ENCODE data around the gene TRAPPC3L. TPM values are rescaled to one million over a fixed set of nuclear protein-coding genes. Genes with fewer than 3 reads are reported as not detected.
A peak's percentile ranks its signal among the peaks of the same experiment; 100 is the strongest.

TRAPPC3L gene
- total and polyA plus RNA-seq, 4 donors, result 0.36 to 1.8 (median 0.54) TPM

DNA sequence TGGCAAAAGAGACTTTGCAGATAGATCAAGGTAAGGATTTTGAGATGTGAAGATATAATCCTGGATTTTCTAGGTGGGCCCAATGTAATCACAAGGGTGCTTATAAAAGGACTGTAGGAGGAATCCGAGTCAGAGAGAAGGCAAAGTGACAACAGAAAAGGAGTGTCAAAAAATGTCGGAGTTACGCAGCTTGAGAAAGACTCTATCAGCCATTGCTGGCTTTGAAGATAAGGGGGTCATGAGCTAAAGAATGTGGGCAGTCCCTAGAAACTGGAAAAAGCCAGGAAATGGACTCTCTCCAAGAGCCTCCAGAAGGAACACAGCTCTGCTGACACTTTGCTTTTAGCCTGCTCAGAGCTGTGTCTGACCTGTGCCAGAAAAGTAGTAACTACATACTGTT, 17.1 kb upstream of the TRAPPC3L start:
- Histone ChIP-seq H3K4me3 (ENCODE audit: low read length in 2 of 2) (no peak overlapping the region), H3K36me3 (ENCODE audit: control insufficient read depth in 1 of 2, insufficient read depth in 2 of 2, low read length in 1 of 2) (no peaks in the 10 kb centered on the region), H3K27ac (ENCODE audit: low read depth in 1 of 2, low read length in 2 of 2) (no peak overlapping the region), H3K9me3 (ENCODE audit: control insufficient read depth, low read length) (no peaks in the 10 kb centered on the region), H3K4me1 (ENCODE audit: control insufficient read depth in 1 of 2, insufficient read depth in 2 of 2, low read length in 2 of 2) (no peaks in the 10 kb centered on the region), H3K27me3 (ENCODE audit: control insufficient read depth in 1 of 2, insufficient read depth in 2 of 2, low read length in 1 of 2) (no peaks in the 10 kb centered on the region)
- DNase-seq (no peak), ATAC-seq (ENCODE audit: low FRiP score) (no peak)
- intact Hi-C loops (cut with DNase I), result loop anchor here (10.0 kb wide), 1 partner anchor 278 kb away; no protein-coding TSS in a partner anchor
- WGBS, 2 donors, result 53 to 59% methylated on average over 3 of the region's 3 CpGs

DNA sequence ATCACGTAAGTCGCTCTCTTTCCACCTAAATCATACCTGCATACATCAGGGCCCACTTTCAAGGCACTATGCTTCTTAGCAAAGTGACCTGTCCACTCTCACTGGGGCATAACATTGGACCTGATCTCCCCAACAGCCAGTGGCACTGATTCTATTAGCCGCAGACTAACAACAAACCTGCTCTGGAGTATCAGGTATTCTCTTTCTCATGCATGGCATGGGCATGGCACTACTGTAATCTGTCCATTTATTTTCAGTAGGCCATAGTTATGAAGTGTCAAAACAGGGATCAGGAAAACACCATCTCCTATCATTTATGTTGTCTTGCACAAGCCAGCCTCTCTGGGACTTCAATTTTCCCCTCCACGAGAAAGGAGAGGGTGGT, 16.5 kb upstream of the TRAPPC3L start:
- no peak overlapping the region for H3K4me3 ChIP-seq (ENCODE audit: low read length in 2 of 2)
- H3K9me3 ChIP-seq (ENCODE audit: control insufficient read depth, low read length), result no peaks in the 10 kb centered on the region
- H3K27ac ChIP-seq (ENCODE audit: low read depth in 1 of 2, low read length in 2 of 2), result no peak overlapping the region
- H3K4me1 ChIP-seq (ENCODE audit: control insufficient read depth in 1 of 2, insufficient read depth in 2 of 2, low read length in 2 of 2), result no peaks in the 10 kb centered on the region
- 88 to 91% methylated on average over 4 of the region's 4 CpGs for WGBS, 2 donors
- no peak for DNase-seq
- H3K27me3 ChIP-seq (ENCODE audit: control insufficient read depth in 1 of 2, insufficient read depth in 2 of 2, low read length in 1 of 2), result no peaks in the 10 kb centered on the region
- intact Hi-C loops (cut with DNase I), result loop anchor here (10.0 kb wide), 1 partner anchor 277 kb away; no protein-coding TSS in a partner anchor
- no peaks in the 10 kb centered on the region for H3K36me3 ChIP-seq (ENCODE audit: control insufficient read depth in 1 of 2, insufficient read depth in 2 of 2, low read length in 1 of 2)
- no peak for ATAC-seq (ENCODE audit: low FRiP score)

DNA sequence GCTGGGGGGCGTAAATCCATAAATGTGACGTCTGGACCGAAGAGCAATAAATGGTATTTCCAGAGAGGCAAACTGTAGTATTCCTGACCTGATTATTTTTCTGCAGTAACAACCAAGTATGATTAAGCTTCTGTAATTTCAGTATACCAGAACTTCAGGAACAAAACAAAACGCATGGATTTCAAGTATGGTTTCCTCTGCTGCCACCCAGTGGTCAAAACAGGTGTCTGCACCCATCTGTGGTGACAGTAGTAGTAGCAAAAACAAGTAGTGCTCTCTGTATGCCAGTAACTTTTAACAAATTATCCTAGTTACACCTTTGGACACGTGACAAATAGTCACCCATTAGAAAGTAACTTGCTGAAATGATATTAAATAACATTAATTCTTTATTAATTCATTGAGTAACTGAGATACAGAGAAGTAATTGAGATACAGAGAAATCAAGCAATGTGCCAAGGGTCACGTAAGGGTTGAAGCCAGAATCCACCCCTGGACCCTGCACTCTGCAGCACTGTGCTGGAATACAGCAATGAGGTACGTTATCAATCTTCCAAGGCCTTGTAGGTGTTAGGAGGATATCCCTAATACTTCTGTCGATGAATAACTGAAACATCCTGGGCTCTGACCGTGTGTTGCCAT, 16.0 kb upstream of the TRAPPC3L start:
- DNase-seq (peak; percentile 74 to 86), ATAC-seq (ENCODE audit: low FRiP score) (peak; percentile 80)
- Histone ChIP-seq H3K27me3 (ENCODE audit: control insufficient read depth in 1 of 2, insufficient read depth in 2 of 2, low read length in 1 of 2) (no peaks in the 10 kb centered on the region), H3K4me3 (ENCODE audit: low read length in 2 of 2) (peak overlapping the region; percentile 35 to 38), H3K4me1 (ENCODE audit: control insufficient read depth in 1 of 2, insufficient read depth in 2 of 2, low read length in 2 of 2) (no peaks in the 10 kb centered on the region), H3K36me3 (ENCODE audit: control insufficient read depth in 1 of 2, insufficient read depth in 2 of 2, low read length in 1 of 2) (no peaks in the 10 kb centered on the region), H3K27ac (ENCODE audit: low read depth in 1 of 2, low read length in 2 of 2) (no peak overlapping the region), H3K9me3 (ENCODE audit: control insufficient read depth, low read length) (no peaks in the 10 kb centered on the region)
- WGBS, 2 donors, result 35 to 37% methylated on average over 9 of the region's 9 CpGs
- intact Hi-C loops (cut with DNase I), result loop anchor here (10.0 kb wide), 1 partner anchor 277 kb away; no protein-coding TSS in a partner anchor

DNA sequence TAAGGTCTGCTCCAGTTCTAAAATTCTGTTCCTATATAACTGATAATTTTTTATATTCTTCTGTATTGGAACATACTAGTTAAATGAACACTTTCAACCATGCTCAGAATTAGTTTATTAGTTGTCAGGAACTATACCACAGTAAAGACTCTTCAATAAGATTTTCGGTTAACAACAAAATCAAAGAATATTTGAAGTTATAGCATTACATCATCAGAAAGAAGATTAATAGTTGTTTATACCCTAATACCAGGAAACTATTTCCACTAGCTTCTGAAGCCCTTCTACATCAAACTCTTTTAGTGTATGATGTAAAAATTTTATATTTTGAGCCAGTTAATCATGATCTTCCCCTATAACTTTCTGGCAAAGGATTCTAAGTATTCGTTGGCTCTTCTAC, 14.6 kb upstream of the TRAPPC3L start:
- intact Hi-C loops (cut with DNase I), result loop anchor here (10.0 kb wide), 1 partner anchor 275 kb away; no protein-coding TSS in a partner anchor
- ATAC-seq (ENCODE audit: low FRiP score), result no peak
- Histone ChIP-seq H3K9me3 (ENCODE audit: control insufficient read depth, low read length) (no peaks in the 10 kb centered on the region), H3K27ac (ENCODE audit: low read depth in 1 of 2, low read length in 2 of 2) (no peak overlapping the region), H3K27me3 (ENCODE audit: control insufficient read depth in 1 of 2, insufficient read depth in 2 of 2, low read length in 1 of 2) (no peaks in the 10 kb centered on the region), H3K4me3 (ENCODE audit: low read length in 2 of 2) (no peak overlapping the region), H3K36me3 (ENCODE audit: control insufficient read depth in 1 of 2, insufficient read depth in 2 of 2, low read length in 1 of 2) (no peaks in the 10 kb centered on the region), H3K4me1 (ENCODE audit: control insufficient read depth in 1 of 2, insufficient read depth in 2 of 2, low read length in 2 of 2) (no peaks in the 10 kb centered on the region)
- WGBS, 2 donors, result 69 to 72% methylated on average over 2 of the region's 2 CpGs
- DNase-seq, result no peak

DNA sequence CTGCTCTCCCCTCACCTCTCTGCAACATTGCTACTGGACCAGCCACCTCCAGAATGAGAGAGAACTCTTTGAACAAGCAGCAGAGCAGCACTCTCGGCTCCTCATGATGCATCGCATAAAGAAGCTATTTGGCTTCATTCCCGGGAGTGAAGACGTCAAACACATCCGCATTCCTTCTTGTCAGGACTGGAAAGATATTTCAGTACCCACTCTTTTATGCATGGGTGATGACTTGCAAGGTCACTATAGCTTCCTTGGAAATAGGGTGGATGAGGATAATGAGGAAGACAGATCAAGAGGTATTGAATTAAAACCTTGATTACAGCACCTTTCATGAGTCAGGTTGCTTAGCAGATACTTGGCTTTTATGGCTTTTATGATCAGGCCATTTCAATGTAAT, 12.4 kb upstream of the TRAPPC3L start:
- no peak for ATAC-seq (ENCODE audit: low FRiP score)
- intact Hi-C loops (cut with DNase I), result no loop called here
- no peaks in the 10 kb centered on the region for H3K36me3 ChIP-seq (ENCODE audit: control insufficient read depth in 1 of 2, insufficient read depth in 2 of 2, low read length in 1 of 2)
- no peaks in the 10 kb centered on the region for H3K27me3 ChIP-seq (ENCODE audit: control insufficient read depth in 1 of 2, insufficient read depth in 2 of 2, low read length in 1 of 2)
- no peak overlapping the region for H3K27ac ChIP-seq (ENCODE audit: low read depth in 1 of 2, low read length in 2 of 2)
- no peaks in the 10 kb centered on the region for H3K4me1 ChIP-seq (ENCODE audit: control insufficient read depth in 1 of 2, insufficient read depth in 2 of 2, low read length in 2 of 2)
- WGBS, 2 donors, result 17 to 24% methylated on average over 5 of the region's 5 CpGs
- DNase-seq, result no peak
- no peak overlapping the region for H3K4me3 ChIP-seq (ENCODE audit: low read length in 2 of 2)
- H3K9me3 ChIP-seq (ENCODE audit: control insufficient read depth, low read length), result no peaks in the 10 kb centered on the region

DNA sequence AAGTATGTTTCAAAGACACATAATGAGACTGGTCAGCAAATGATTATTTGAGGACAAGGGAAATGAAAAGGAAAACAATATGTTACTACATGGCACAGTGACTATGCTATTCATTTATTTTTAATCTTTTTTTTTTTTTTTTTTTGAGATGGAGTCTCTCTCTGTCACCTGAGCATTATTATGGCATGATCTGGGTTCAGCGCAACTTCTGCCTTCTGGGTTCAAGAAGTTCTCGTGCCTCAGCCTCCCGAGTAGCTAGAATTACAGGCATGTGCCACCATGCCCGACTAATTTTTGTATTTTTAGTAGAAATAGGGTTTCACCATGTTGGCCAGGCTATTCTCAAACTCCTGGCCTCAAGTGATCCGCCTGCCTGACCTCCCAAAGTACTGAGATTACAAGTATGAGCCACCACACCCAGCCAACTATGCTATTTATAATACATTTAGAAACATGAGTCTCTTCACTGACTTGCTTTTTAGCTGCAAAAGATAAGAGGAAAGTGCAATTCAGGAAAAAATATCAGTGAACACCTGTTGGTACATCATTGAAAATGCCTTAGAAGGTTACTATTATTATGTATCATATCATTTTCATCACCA, 11.4 kb upstream of the TRAPPC3L start:
- DNase-seq (no peak), ATAC-seq (ENCODE audit: low FRiP score) (no peak)
- Histone ChIP-seq H3K27me3 (ENCODE audit: control insufficient read depth in 1 of 2, insufficient read depth in 2 of 2, low read length in 1 of 2) (no peaks in the 10 kb centered on the region), H3K4me1 (ENCODE audit: control insufficient read depth in 1 of 2, insufficient read depth in 2 of 2, low read length in 2 of 2) (no peaks in the 10 kb centered on the region), H3K9me3 (ENCODE audit: control insufficient read depth, low read length) (no peaks in the 10 kb centered on the region), H3K27ac (ENCODE audit: low read depth in 1 of 2, low read length in 2 of 2) (no peak overlapping the region), H3K36me3 (ENCODE audit: control insufficient read depth in 1 of 2, insufficient read depth in 2 of 2, low read length in 1 of 2) (no peaks in the 10 kb centered on the region), H3K4me3 (ENCODE audit: low read length in 2 of 2) (no peak overlapping the region)
- WGBS, 2 donors, result 88 to 94% methylated on average over 5 of the region's 5 CpGs
- intact Hi-C loops (cut with DNase I), result no loop called here

DNA sequence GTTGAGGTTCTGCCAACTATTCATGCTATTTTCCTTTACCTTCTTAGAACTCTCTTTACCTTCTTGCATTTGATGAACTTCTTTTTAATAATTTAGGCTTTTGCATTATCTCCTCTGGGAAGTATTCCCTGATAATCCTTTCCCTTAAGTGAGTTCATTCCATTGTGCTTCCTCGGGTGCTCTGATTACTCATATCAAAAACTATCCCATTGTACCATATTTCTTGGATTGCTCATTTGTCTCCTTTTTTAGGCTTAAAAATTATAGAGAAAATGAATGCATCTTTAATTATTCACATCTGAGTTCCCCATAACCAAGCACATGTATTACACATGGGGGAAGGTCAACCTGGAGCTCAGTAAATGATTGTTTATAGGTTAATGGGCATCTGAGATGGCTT, 10.6 kb upstream of the TRAPPC3L start:
- H3K4me3 ChIP-seq (ENCODE audit: low read length in 2 of 2), result no peak overlapping the region
- intact Hi-C loops (cut with DNase I), result no loop called here
- H3K27ac ChIP-seq (ENCODE audit: low read depth in 1 of 2, low read length in 2 of 2), result no peak overlapping the region
- ATAC-seq (ENCODE audit: low FRiP score), result no peak
- H3K36me3 ChIP-seq (ENCODE audit: control insufficient read depth in 1 of 2, insufficient read depth in 2 of 2, low read length in 1 of 2), result no peaks in the 10 kb centered on the region
- no peaks in the 10 kb centered on the region for H3K4me1 ChIP-seq (ENCODE audit: control insufficient read depth in 1 of 2, insufficient read depth in 2 of 2, low read length in 2 of 2)
- DNase-seq, result no peak
- H3K9me3 ChIP-seq (ENCODE audit: control insufficient read depth, low read length), result no peaks in the 10 kb centered on the region
- 56 to 71% methylated on average over 1 of the region's 1 CpG for WGBS, 2 donors
- no peaks in the 10 kb centered on the region for H3K27me3 ChIP-seq (ENCODE audit: control insufficient read depth in 1 of 2, insufficient read depth in 2 of 2, low read length in 1 of 2)

DNA sequence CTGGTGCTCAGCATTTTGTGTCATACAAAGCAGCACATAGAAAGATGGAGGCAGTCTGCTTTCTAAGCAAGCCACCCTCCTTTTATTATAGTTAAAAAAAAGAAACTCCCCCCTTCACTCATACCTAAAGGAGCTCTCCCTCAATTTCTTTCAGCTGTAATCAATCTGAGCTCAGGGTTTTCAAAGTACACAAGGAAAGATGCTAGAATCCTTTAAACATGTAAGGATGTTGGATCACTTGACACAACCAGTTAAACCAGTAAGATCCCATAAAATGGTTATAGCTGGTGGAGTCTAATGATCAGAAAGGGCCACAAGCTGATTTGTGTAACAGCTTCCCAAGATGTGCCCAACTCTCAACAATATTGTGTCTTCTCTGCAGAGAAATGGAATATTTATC, 8.0 kb upstream of the TRAPPC3L start, which contains the start of gene CALHM4:
TSS of gene CALHM4 (plus strand) at position 301 of the 400 bp plus-strand sequence. CDS start at position 344, 43 bp downstream.
- Histone ChIP-seq H3K27ac (ENCODE audit: low read depth in 1 of 2, low read length in 2 of 2) (no peak within 1 kb of the TSS), H3K36me3 (ENCODE audit: control insufficient read depth in 1 of 2, insufficient read depth in 2 of 2, low read length in 1 of 2) (no peaks in the 10 kb centered on the region), H3K9me3 (ENCODE audit: control insufficient read depth, low read length) (no peaks in the 10 kb centered on the region), H3K4me1 (ENCODE audit: control insufficient read depth in 1 of 2, insufficient read depth in 2 of 2, low read length in 2 of 2) (no peaks in the 10 kb centered on the region), H3K27me3 (ENCODE audit: control insufficient read depth in 1 of 2, insufficient read depth in 2 of 2, low read length in 1 of 2) (no peaks in the 10 kb centered on the region), H3K4me3 (ENCODE audit: low read length in 2 of 2) (no peak within 1 kb of the TSS)
- intact Hi-C loops (cut with DNase I), result no loop called here
- DNase-seq (no peak), ATAC-seq (ENCODE audit: low FRiP score) (no peak)

DNA sequence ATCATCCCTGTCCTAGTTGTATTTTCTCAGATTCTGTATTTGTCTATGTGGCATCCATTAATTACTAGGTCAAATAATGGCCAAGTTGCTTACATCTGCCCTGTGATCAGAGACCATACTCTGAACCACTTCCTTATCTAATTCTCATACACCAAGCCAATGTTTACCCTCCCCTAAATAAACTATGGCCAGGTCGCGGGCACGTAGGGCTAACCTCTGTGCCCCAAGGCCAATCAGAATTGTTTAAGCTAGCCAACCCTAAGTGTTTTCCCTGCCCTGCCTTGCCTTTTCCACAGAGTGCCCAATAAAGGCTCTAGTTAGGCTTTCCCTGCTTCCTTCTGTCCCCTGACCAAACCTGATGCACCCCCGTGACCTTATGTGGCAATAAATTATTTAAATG, 5.3 kb upstream of the TRAPPC3L start:
- Histone ChIP-seq H3K27me3 (ENCODE audit: control insufficient read depth in 1 of 2, insufficient read depth in 2 of 2, low read length in 1 of 2) (no peaks in the 10 kb centered on the region), H3K9me3 (ENCODE audit: control insufficient read depth, low read length) (no peaks in the 10 kb centered on the region), H3K27ac (ENCODE audit: low read depth in 1 of 2, low read length in 2 of 2) (no peak overlapping the region), H3K4me3 (ENCODE audit: low read length in 2 of 2) (no peak overlapping the region), H3K4me1 (ENCODE audit: control insufficient read depth in 1 of 2, insufficient read depth in 2 of 2, low read length in 2 of 2) (no peaks in the 10 kb centered on the region), H3K36me3 (ENCODE audit: control insufficient read depth in 1 of 2, insufficient read depth in 2 of 2, low read length in 1 of 2) (no peaks in the 10 kb centered on the region)
- ATAC-seq (ENCODE audit: low FRiP score) (no peak), DNase-seq (no peak)
- intact Hi-C loops (cut with DNase I), result no loop called here
- 16 to 19% methylated on average over 4 of the region's 4 CpGs for WGBS, 2 donors

Data from aorta (tissue), 5 donors.